ENCODE data around the gene SH2B3.

- TF ChIP-seq GATA2 (IDR thresholded peaks at IDR 0.05; ENCODE audit: low read depth, low read length): no peak
- TF ChIP-seq GATA3 (IDR thresholded peaks at IDR 0.05; ENCODE audit: low read depth, low read length): no peak
Measured at GRCh38 chr12:111448266-111448830, 42.6 kb downstream of the SH2B3 start.
